Omental fat pad (tissue), 4 donors: ENCODE data around the gene MICOS13. TPM values are rescaled to one million over a fixed set of nuclear protein-coding genes. Genes with fewer than 3 reads are reported as not detected.

ENCODE experiments used
- ATAC-seq: fragments of 150-250 bp; one replicate; pipeline ENCODE4 v1.9.1; 2016; ENCODE audit warnings: mild to moderate bottlenecking, moderate library complexity; ENCODE audit not compliant: low FRiP score
- DNase-seq: peaks from one replicate; pipeline ENCODE4 v3.0.0-alpha.2; 2019; ENCODE audit warnings: low spot score
- total RNA-seq, 4 donors: library from RNA; depleted of rRNA; stranded (reverse); fragments of >200 nt; gene quantifications; one replicate each; pipeline ENCODE4 v1.1.0, GENCODE V29; 2016
- TF ChIP-seq, protein P1 (sequence below), 3 donors: fragments of 450-650 bp; IDR thresholded peaks; one replicate each; pipeline ENCODE4 v1.5.1; 2016 to 2017; ENCODE audit warnings: antibody characterized with exemption in 3 of 3, mild to moderate bottlenecking in 3 of 3, moderate library complexity in 2 of 3

Gene MICOS13
- total RNA-seq, 4 donors from 2014 or later: 24.4 to 54.6 (median 40.5) TPM

DNA sequence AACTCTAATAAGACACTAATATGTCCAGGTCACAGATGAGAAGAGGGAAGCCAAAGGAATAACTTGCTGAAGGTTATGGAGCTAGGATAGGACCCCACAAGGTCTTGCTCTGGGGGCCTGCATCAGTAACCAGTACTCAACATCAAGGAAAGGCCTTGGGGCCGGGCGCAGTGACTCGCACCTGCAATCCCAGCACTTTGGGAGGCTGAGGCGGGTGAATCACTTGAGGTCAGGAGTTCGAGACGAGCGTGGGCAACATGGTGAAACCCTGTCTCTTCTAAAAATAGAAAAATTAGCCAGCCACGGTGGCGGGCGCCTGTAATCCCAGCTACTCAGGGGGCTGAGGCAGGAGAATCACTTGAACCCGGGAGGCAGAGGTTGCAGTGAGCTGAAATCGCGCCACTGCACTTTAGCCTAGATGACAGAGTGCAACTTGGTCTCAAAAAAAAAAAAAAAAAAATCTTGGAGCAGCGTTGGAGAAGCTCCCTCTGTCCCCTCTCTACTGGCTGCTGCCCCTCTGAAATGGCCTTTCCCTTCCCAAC, 37.8 kb upstream of the MICOS13 start:
- ATAC-seq: no peak
- TF ChIP-seq, protein P1, sequence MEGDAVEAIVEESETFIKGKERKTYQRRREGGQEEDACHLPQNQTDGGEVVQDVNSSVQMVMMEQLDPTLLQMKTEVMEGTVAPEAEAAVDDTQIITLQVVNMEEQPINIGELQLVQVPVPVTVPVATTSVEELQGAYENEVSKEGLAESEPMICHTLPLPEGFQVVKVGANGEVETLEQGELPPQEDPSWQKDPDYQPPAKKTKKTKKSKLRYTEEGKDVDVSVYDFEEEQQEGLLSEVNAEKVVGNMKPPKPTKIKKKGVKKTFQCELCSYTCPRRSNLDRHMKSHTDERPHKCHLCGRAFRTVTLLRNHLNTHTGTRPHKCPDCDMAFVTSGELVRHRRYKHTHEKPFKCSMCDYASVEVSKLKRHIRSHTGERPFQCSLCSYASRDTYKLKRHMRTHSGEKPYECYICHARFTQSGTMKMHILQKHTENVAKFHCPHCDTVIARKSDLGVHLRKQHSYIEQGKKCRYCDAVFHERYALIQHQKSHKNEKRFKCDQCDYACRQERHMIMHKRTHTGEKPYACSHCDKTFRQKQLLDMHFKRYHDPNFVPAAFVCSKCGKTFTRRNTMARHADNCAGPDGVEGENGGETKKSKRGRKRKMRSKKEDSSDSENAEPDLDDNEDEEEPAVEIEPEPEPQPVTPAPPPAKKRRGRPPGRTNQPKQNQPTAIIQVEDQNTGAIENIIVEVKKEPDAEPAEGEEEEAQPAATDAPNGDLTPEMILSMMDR (IDR thresholded peaks at IDR 0.05): no peak
- no peak for DNase-seq

DNA sequence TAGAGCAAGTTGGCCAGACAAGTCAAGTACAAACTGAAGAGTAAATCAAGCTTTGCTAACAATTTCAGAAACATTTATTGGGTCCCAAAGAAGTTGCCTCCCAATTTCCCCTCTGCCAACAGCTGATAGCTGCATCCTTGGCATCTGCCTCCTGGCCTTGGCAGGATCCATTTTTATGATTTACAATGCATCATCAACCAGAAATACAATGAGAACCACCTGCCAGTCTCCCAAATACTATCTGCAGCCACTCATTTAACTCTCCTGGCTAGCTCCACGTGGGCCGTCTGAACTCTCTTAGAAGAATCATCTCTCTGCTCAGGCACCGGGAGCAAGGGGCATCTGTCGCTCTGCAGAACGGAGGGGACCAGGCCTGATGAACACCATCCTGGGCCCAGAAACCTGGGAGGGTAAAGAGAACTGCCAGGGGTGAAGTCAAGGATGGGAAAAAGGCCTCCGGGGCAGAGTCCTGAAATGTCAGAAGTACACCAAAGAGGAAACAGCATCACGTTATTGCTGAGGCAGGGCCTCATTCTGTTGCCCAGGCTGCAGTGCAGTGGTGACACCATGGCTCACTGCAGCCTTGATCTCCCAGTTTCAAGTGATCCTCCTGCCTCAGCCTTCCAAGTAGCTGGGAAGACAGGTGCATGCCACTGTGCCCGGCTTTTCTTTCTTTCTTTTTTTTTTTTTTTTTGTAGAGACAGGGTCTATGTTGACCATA, 37.1 kb upstream of the MICOS13 start:
- TF ChIP-seq, protein P1 (IDR thresholded peaks at IDR 0.05): no peak
- ATAC-seq (no peak), DNase-seq (no peak)

- TF ChIP-seq, protein P1 (IDR thresholded peaks at IDR 0.05): no peak
- no peak for DNase-seq
- ATAC-seq: no peak
These were observed 34.5 kb upstream of the MICOS13 start for GRCh38 chr19:5714816-5715215.

GRCh38 chr19:5713228-5713627, 32.9 kb upstream of the MICOS13 start:
- ATAC-seq: no peak
- TF ChIP-seq, protein P1 (IDR thresholded peaks at IDR 0.05): no peak
- DNase-seq: no peak

DNA sequence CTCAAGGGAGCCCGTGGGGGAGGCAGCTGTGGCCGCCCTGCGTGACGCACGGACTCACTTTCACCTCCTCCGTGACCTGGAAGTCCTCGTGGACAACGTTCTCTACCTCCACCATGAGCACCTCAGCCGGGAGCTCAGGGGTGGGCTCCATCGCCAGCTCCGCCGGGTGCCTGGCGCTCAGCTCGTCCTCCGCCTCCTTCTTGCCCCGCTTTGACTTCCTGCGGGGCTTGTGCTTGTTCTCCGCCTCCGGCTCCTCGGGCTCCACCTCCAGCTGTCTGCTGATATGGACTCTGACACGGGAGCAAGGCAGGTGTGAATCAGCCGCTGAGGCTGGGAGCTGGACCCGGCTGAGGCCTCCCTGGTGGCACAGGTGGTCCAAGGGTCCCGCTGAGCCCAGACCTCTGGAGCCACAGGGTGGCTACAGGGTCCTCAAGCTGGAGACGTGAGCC, 31.4 kb upstream of the MICOS13 start:
- DNase-seq (no peak), ATAC-seq (no peak)
- TF ChIP-seq, protein P1 (IDR thresholded peaks at IDR 0.05): no peak

DNA sequence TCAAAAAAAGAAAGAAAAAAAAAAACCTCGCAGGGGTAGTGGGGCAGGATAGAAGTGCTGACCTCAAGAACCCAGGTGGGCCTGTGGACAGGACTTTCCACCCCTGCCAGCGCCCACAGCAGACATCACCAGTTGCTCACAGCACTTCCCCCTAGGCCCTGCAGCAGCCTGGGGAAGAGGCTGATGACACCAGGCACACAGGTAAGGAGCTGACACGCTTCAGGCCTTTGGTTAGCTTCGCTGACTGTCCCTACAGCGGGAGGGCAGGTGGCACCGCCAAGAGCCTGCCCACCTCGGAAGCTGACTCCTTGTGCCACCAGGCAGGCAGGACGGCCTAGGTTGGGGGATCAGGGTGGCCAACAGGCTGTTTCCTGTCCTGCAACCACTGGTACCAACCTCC, 30.7 kb upstream of the MICOS13 start:
- ATAC-seq: no peak
- TF ChIP-seq, protein P1 (IDR thresholded peaks at IDR 0.05): no peak
- no peak for DNase-seq
